Measurements from ENCODE around the gene CMTM8.

Gene CMTM8

GRCh38 chr3:32202496-32202895, 36.0 kb upstream of the CMTM8 start:
- Histone ChIP-seq H3K27me3 (ENCODE audit: insufficient read depth, poor library complexity, severe bottlenecking) (no peaks in the 10 kb centered on the region), H3K36me3 (ENCODE audit: low read depth) (no peaks in the 10 kb centered on the region), H3K9me3 (ENCODE audit: severe bottlenecking) (no peaks in the 10 kb centered on the region), H3K4me1 (ENCODE audit: insufficient read depth, poor library complexity, severe bottlenecking) (no peaks in the 10 kb centered on the region), H3K27ac (ENCODE audit: poor library complexity, severe bottlenecking) (no peak overlapping the region), H3K4me3 (ENCODE audit: severe bottlenecking) (no peak overlapping the region)
- TF ChIP-seq CTCF (IDR thresholded peaks at IDR 0.05; ENCODE audit: poor library complexity, severe bottlenecking) = no peak
- ATAC-seq (ENCODE audit: low read depth) = no peak
- DNase-seq (ENCODE audit: low spot score) = no peak

DNA sequence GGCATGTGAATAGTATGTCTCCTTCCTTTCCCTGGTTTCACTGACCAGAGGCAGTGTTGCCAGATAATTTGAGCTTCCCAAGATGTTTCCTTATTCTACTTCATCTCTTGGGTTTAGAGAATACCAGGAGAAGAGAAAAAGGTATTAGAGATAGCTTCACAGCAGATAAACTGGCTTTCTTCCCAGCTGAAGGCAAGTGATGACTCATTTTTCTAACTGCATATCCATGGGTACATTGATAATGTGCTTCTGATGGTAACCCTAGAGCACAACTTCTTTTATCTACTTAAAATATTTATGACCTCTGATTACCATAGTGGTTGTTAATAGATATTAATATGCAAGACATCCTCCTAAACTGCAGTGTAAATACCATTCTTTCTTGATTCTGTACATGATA, 34.6 kb upstream of the CMTM8 start:
- ATAC-seq (ENCODE audit: low read depth) = no peak
- Histone ChIP-seq H3K9me3 (ENCODE audit: severe bottlenecking) (no peaks in the 10 kb centered on the region), H3K4me3 (ENCODE audit: severe bottlenecking) (no peak overlapping the region), H3K27me3 (ENCODE audit: insufficient read depth, poor library complexity, severe bottlenecking) (no peaks in the 10 kb centered on the region), H3K4me1 (ENCODE audit: insufficient read depth, poor library complexity, severe bottlenecking) (no peaks in the 10 kb centered on the region), H3K27ac (ENCODE audit: poor library complexity, severe bottlenecking) (no peak overlapping the region), H3K36me3 (ENCODE audit: low read depth) (no peaks in the 10 kb centered on the region)
- no peak for DNase-seq (ENCODE audit: low spot score)
- no peak for TF ChIP-seq CTCF (IDR thresholded peaks at IDR 0.05; ENCODE audit: poor library complexity, severe bottlenecking)

- no peak overlapping the region for H3K27ac ChIP-seq (ENCODE audit: poor library complexity, severe bottlenecking)
- H3K27me3 ChIP-seq (ENCODE audit: insufficient read depth, poor library complexity, severe bottlenecking) = no peaks in the 10 kb centered on the region
- no peak overlapping the region for H3K4me3 ChIP-seq (ENCODE audit: severe bottlenecking)
- no peaks in the 10 kb centered on the region for H3K9me3 ChIP-seq (ENCODE audit: severe bottlenecking)
- TF ChIP-seq CTCF (IDR thresholded peaks at IDR 0.05; ENCODE audit: poor library complexity, severe bottlenecking) = no peak
- no peaks in the 10 kb centered on the region for H3K4me1 ChIP-seq (ENCODE audit: insufficient read depth, poor library complexity, severe bottlenecking)
- ATAC-seq (ENCODE audit: low read depth) (no peak), DNase-seq (ENCODE audit: low spot score) (no peak)
- H3K36me3 ChIP-seq (ENCODE audit: low read depth) = no peaks in the 10 kb centered on the region
Observed at GRCh38 chr3:32208447-32208846, 30.0 kb upstream of the CMTM8 start.

GRCh38 chr3:32215185-32215584, 23.3 kb upstream of the CMTM8 start:
- H3K27me3 ChIP-seq (ENCODE audit: insufficient read depth, poor library complexity, severe bottlenecking) = no peaks in the 10 kb centered on the region
- H3K4me3 ChIP-seq (ENCODE audit: severe bottlenecking) = no peak overlapping the region
- no peaks in the 10 kb centered on the region for H3K4me1 ChIP-seq (ENCODE audit: insufficient read depth, poor library complexity, severe bottlenecking)
- H3K36me3 ChIP-seq (ENCODE audit: low read depth) = no peaks in the 10 kb centered on the region
- TF ChIP-seq CTCF (IDR thresholded peaks at IDR 0.05; ENCODE audit: poor library complexity, severe bottlenecking) = no peak
- H3K9me3 ChIP-seq (ENCODE audit: severe bottlenecking) = no peaks in the 10 kb centered on the region
- ATAC-seq (ENCODE audit: low read depth) (no peak), DNase-seq (ENCODE audit: low spot score) (no peak)
- H3K27ac ChIP-seq (ENCODE audit: poor library complexity, severe bottlenecking) = no peak overlapping the region

GRCh38 chr3:32216172-32216783, 22.2 kb upstream of the CMTM8 start:
- DNase-seq (ENCODE audit: low spot score) = no peak
- Histone ChIP-seq H3K27ac (ENCODE audit: poor library complexity, severe bottlenecking) (no peak overlapping the region), H3K9me3 (ENCODE audit: severe bottlenecking) (no peaks in the 10 kb centered on the region), H3K4me1 (ENCODE audit: insufficient read depth, poor library complexity, severe bottlenecking) (no peaks in the 10 kb centered on the region), H3K36me3 (ENCODE audit: low read depth) (no peaks in the 10 kb centered on the region), H3K27me3 (ENCODE audit: insufficient read depth, poor library complexity, severe bottlenecking) (no peaks in the 10 kb centered on the region), H3K4me3 (ENCODE audit: severe bottlenecking) (no peak overlapping the region)
- no peak for TF ChIP-seq CTCF (IDR thresholded peaks at IDR 0.05; ENCODE audit: poor library complexity, severe bottlenecking)
- ATAC-seq (ENCODE audit: low read depth) = no peak

Data from RWPE2 (cell line).